ENCODE data around the gene BICD1.
"Not testable (repeated sequence)": the region's sequence is repeated elsewhere in the genome, so short reads cannot be mapped to it uniquely, and the experiment has no call there.

BICD1 gene

DNA sequence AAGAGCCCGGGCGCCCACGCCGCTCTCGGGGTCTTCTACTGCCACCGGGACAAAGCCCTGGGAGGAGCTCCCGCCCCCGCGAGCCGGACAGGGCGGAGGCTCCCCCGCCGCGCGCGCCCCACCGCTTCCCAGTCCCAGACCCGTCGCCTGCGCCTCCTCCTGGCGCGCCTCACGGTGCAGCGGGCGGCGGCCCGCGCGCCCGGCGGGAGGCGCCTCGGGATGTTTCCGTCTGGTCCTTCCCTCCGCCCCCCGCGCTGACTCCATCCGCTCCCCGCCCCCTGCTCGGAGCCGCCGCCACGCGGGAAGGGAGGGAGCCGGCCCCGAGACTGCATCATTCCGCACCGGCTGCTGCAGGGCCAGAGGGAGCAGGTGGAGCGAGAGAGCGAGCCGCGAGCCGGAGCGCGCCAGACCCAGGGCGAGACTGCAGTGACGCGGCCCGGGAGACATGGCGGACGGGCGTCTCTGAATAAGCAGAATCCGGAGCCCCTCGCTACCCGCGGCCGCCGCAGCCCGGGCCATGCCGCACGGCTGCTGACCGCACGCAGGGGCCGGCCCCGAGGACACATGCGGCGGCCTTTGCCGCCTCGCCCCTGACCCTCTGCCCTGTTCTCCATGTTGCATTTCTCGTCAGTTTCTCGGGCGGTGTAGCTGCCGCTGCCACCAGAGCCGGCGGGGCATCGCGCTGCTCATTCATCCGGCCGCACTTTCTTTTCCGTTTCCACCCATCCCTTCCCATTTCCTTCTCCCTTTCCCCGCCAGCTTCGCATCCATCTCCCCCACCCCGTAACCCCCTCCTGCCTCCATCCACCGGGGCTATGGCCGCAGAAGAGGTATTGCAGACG is at the start of gene BICD1:
TSS of gene BICD1 (plus strand) at position 331 of the 842 bp plus-strand sequence. CDS start at position 816, 485 bp downstream.
- DNase-seq = peak; percentile 69 to 76

DNA sequence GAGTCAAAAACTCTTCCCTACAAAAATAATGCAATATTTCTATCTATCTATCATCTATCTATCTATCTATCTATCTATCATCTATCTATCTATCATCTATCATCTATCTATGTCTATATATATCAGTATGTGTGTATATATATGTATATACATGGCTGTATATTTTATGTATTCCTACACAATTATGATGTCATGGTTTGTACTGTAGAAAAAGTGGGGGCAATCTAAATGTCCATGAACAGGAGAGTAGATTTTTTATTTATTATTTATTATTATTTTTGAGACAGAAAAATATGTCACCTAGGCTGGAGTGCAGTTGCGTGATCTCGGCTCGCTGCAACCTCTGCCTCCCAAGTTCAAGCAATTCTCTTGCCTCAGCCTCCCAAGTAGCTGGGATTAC is 45.6 kb upstream of the BICD1 start:
- DNase-seq = no peak

DNA sequence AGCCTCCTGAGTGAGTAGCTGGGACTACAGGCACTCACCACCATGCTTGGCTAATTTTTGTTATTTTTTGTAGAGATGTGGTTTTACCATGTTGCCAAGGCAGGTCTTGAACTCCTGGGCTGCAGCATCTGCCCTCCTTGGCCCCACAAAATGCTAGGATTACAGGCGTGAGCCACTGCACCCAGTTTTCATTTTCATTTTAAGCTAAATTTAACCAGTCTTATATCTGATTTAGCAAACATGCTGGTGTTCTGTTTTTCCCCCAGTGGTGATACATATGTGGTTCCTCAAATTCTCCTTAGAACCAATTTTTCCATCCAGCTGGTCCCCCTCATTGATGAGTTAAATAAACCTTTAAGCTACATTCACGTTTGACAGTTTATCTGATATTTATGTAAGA is 43.8 kb upstream of the BICD1 start:
- DNase-seq = no peak

DNA sequence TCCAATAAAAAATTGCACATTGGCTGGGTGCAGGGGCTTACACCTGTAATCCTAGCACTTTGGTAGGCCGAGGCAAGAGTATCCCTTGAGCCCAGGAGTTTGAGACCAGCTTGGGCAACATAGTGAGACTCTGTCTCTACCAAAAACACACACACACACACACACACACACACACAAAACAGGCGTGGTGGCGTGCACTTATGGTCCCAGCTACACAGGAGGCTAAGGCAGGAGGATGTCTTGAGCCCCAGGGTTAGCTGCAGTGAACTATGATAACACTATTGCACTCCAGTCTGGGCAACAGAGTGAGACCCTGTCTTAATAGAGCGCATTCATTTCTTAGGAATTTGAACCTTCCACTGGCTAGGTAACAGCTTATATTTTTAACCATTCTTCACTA is 42.9 kb upstream of the BICD1 start:
- no peak for DNase-seq

DNA sequence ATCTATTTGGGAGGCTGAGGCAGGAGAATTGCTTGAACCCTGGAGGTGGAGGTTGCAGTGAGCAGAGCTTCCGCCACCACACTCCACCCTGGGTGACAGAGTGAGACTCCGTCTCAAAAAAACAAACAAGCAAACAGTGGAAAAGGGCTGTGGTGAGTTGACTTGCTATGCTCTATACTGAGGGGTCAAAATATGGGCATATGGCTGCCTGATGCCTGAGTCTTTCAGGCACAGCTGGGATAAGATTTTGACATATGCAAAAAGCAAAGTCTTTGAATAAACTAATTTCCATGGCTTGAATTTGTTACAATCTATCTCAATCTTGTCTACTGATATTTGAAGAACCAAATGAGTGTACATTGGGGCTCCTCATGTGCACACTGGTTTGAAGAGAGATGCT is 40.4 kb upstream of the BICD1 start:
- DNase-seq = no peak

DNA sequence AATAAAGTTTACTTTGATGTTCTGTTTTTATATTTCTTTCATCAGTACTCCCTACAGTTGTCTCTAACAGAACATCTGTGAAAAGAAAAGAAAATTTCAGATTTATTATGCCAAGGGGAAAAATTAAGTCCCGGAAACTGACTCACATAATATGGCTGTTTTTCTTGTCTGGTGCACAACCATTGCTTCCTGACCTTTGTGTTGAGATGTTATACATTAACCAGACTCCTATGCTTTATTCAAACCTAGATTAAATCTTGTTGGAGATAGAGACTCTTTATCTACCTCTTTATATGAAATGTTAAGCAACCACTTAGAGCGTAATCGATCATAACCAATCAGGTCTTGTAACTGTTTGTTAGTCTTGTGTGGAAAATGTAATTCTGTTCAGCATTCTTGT is 37.6 kb upstream of the BICD1 start:
- no peak for DNase-seq

DNA sequence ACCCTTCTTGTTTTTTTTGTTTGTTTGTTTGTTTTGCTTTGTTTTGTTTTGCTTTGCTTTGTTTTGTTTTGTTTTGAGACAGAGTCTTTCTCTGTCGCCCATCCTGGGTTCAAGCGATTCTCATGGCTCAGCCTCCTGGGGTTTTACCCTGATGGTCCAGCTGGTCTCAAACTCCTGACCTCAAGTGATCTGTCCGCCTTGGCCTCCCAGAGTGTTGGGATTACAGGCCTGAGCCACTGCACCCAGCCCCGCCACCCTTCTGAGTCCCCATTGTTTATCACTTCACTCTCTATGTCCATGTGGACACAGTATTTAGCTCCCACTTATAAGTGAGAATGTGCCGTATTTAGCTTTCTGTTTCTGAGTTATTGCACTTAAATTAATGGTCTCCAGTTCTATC is 36.9 kb upstream of the BICD1 start:
- no peak for DNase-seq

DNA sequence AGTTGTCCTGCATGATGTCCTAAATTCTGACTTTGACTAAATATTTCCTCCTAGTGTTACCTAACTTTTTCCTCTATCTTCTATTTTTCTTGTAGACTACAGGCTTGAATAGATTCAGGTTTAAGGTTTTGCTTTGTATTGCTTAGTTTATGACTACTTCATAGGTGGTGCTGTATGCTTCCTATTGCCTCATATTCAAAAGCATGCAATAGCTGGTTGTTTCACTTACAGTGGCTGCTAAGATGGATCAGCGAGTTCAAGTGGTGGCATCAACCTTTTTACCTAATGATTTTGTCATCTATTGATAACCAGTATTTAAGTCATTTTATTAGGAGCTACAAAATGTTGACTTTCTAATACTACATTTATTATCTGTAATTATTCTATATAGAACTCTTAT is 36.3 kb upstream of the BICD1 start:
- no peak for DNase-seq

DNA sequence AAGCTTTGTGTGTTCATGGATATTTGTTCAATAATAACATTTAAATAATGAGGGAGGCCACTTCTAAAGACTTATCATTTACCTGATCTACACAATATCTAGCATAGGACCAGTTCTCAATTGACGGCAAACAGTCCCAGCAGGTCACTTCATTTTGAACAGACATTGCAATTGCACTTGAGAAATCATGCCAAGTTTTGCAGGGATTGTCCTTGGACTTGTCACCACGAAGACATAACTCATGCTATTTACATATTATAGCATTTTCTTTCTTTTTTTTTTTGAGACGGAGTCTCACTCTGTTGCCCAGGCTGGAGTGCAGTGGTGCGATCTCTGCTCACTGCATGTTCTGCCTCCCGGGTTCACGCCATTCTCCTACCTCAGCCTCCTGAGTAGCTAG is 34.5 kb upstream of the BICD1 start:
- DNase-seq = no peak

DNA sequence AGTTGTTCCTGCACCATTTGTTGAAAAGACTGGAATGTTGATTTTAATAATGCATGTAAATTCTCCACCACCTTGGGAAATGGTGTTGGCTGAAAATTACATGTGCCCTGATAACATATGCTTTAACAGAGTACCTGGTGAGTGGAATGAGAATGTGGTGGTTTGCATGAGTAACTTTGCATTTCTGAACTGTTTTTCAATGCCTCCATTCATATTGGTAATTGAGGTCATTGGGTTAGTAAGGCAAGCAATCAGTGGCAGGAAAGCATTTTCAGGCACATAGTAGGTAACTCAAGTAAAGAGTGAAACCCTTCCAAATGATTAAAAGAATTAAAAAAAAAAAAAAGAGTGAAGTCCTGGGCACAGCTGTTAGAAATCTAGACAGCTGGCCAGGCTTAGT is 32.2 kb upstream of the BICD1 start:
- no peak for DNase-seq

DNA sequence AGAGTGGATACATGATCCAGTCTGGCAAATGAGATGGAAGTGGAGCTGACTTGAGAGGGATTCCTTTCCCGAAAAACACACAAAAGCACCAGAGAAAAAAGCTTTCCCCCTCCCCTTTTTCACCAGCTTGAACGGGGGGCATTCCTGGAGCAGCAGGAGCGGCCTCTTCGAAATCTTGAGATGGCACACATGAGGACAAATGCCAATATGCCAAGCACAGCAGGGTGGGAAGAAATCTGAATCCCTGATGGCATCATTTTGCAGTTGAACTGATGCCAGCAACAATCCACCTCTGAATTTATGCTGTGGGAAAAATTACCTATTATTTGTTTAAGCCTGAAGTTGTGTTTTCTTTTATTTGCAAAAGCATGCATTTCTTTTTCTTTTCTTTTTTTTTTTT is 29.7 kb upstream of the BICD1 start:
- DNase-seq = no peak

DNA sequence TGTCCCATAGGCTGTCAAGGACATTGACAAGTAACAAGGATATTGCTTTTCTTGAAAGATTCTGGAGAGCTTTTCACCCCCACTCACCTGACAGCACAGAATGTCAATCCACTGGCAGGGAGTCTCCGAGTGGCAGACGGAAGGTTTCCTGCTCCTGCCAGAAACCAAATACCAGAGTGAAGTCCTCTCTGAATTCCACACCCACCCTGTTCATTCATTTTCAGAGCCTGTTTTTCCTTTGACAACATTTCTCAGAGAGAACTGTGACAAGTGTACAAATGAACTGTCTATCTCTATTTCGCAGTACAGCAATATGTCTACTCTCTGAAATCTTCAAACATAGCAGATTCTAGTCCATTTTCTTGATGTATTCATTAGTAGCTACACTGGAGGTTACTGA is 26.2 kb upstream of the BICD1 start:
- no peak for DNase-seq

DNA sequence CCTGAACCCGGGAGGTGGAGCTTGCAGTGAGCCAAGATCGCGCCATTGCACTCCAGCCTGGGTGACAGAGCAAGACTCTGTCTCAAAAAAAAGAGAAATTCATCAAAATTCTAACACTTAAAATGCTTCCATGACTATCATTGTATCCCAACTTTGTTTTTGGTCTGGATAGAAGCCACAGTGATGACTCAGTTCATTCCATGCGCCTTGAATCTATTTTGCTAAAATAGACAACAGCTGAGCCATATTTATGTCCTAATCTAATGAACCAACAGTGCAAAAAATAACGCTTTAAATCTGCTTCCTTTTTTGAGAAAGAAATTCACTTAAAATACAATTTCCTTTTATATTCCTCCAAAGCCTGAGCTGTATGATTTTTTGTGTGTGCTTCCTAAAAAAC is 23.2 kb upstream of the BICD1 start:
- no peak for DNase-seq

DNA sequence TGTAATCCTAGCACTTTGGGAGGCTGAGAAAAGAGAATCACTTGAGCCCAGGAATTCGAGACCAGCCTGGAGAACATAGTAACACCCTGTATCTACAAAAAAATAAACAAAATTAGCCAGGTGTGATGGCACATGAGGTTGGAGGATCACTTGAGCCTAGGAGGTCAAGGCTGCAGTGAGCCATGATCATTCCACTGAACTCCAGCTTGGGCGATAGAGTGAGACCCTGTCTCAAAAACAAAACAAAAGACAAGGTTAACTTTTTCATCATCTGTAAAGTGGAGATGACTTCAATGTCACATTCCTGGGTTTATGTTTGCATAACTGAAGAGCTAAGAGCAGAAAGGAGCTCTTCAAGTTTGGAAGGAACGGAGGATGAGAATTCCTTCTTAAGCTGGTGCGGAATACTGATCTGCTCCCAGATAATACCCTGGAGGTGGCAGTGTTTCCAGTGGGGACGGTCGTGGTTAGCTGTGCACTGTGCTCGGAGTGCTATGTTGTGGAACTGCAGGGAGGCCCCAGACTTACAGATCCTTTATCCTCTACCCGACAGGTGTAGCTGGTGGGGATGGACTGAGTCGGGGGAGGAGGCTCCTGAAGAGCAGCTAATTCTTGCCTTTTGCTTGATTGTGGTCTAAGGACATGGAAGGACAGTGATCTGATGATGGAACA is 22.5 kb upstream of the BICD1 start:
- DNase-seq = no peak

DNA sequence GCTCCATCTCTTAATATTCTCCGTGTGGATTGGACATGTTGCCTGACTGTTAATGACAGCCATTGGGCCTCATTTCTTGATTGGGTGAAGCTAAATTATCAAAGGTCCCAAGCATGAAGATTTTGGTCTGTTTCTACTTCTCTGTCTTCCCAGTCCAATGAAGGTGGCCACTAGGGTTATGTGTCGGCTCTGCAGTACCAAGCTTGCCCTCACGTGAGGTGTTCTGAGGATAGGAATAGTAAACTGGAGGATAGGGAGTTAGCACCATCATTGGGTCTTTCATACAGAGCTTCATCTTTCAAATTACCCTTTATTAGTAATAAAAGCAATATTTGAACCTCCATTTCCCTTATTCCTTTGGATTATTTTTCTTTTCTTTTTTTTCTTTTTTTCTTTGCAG is 21.9 kb upstream of the BICD1 start:
- no peak for DNase-seq

DNA sequence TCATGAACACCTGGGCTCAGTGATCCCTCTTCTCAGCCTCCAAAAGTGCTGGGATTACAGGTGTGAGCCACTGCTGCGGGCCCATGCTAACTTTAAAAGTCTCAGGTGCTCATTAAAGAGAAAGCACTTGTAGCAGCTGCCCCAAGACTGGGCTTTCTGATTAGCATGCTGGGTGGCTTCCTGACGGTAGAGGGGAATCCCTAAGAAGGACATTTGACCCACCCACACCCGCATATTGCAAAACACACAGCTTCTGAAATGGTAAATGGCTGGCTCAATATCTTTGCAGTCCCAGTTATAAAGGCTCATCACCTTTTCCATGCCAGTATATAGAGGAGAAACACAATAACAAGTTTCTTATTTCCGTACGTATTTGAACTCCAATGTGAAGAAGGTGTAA is 19.3 kb upstream of the BICD1 start:
- no peak for DNase-seq

DNA sequence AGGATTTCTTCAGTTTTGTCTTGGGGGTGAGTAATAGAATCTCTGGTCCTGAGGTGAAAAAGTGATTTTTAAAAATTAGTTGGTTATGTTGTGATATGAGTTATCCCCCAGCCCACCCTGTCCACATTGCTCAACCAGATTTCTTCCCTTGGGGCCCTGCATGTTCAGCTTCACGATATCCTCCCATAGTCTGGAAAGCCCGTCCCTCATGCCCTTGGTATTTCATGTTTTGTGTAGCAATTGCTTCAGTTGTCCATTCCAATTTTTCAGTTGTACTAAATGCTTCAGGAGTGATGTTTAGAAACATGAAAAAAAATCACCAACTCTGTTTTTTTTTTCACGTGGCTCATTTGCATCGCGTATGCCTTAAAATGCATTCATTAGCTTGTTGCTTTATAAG is 17.5 kb upstream of the BICD1 start:
- DNase-seq = no peak

DNA sequence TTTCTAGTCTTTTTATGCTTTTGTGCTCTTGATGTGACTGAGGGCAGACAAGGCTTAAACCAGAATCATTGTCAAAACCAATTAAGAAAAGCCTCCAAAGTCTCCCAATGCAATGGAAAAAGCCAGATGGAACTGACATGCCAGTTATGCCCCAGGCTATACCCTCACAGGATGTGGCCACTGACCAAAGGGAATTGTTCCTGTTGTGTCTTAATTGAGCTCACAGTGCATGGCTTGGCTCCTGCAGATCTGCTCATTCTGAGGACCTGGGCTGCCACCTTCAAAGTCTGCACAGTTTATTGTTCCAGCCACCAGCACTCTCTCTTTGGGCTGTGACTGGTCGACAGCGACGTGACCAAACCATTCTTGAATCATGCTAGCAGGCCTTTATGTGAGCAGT is 17.1 kb upstream of the BICD1 start:
- DNase-seq = no peak

DNA sequence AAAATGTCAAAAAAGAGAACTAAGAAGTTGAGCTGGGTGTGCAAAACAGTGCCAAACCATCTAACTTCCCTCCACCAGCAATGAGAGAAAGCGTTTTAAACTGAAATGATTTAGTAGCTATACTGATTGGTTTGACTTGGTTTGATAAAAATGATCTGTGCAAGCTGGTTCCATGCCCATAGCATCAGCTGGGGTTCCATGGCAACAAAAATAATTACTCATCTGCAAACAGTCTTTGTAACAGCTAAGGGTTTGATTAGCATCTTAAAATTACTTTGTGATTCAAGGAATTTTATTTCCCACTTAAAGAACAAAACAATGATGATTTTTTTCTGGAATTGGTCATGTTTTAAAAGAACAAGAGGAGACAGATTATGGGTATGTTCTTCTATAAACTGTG is 15.0 kb upstream of the BICD1 start:
- DNase-seq = no peak

DNA sequence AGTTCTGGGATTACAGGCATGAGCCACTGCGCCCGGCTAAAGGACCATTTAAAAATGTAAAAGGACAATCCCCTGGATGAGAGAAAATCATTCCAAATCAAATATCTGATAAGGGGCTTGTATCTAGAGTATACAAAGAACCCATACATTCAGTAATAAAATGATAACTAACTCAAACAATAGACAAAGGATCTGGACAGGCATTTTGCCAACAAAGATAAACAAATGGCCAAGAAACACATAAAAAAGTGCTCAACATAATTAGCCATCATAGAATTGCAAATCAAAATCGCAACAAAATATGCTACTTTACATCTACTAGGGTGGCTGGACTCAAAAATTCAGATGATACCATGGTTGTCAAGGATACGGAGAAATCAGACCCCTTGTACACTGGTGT is 8.5 kb upstream of the BICD1 start:
- DNase-seq = no peak

DNA sequence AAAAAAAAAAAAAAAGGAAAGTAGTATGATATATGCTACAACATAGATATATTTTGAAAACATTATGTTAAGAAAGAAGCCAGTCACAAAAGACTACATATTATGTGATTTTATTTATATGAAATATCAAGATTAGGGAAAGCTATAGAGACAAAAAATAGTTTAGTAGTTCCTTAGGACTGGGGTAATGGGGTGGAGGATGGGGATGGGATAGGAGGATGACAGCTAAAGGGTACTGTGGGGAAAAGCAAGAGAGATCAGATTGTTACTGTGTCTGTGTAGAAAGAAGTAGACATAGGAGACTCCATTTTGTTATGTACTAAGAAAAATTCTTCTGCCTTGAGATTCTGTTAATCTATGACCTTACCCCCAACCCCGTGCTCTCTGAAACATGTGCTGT is 7.4 kb upstream of the BICD1 start:
- not testable (repeated sequence) for DNase-seq

DNA sequence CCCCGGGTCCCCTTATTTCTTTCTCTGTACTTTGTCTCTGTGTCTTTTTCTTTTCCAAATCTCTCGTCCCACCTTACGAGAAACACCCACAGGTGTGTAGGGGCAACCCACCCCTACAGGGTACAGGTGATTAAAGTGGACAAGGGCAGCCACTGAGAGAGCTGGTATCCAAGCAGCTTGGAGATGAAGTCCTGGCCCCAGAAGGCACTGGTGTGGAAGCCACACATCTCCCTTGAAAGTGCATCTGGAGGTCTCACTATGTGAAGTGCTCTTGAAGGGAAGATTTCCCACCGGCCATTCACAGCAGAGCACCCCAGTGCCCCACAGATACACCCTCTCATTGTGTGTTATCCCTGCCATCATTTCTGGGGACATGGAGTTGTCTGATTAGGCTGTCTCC is 6.3 kb upstream of the BICD1 start:
- DNase-seq = no peak

DNA sequence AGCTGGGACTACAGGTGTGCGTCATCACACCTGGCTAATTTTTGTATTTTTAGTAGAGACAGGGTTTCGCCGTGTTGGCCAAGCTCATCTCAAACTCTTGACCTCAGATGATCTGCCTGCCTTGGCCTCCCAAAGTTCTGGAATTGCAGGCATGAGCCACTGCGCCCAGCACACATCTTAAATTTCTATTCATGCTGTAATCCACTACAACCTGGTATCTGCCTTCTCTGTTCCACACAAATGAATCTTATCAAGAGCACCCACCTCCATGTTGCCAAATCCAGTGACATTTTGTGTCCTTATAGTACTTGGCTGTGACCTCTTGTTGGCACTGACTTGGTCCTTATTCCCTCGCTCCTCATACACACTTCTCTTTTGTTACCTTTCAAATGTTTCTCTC is 5.8 kb upstream of the BICD1 start:
- DNase-seq = no peak

DNA sequence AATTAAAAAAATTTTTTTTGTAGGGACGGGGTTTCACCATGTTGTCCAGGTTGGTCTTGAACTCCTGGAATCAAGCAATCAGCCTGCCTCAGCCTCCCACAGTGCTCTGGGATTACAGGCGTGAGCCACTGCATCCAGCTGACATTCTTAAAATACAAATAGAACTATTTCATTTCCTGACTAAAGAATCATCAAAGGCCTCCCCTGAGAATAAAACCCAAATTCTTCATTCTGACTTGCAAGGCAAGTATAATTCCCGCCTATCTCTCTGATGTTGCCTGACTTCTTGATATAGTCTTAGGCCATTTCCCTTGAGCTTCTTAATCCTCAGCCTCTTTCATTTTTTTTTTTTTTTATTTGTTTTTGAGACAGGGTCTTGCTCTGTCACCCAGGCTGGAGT is 4.4 kb upstream of the BICD1 start:
- no peak for DNase-seq

Data from cerebellar nuclear complex (tissue), 1 donor.